ENCODE measurements around the gene PIGZ.

DNA sequence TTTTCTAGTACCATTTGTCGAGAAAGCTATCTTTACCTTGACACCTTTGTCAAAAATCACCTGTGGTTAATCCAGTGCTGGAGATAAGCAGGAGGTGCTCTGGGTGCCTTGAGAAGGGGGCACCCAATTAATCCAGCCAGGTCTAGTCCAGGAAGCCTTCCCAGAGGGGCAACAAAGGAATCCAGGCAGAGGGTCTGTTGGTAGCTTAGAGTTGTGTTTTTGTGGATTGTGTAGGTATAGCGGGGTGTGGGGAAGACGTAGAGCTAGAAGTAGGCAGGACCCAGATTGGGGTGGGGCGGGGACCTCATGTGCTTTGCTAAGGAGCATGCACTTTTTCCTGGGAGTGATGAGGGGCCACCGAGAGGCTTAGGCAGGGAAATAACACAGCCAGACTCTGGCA, 6.0 kb upstream of the PIGZ start:
- no peak for TF ChIP-seq EZH2 (IDR thresholded peaks at IDR 0.05)
- no peak for TF ChIP-seq POLR2AphosphoS5 (IDR thresholded peaks at IDR 0.05; ENCODE audit: borderline replicate concordance, low read depth, low read length)
- no peak for TF ChIP-seq FOXP2 (optimal IDR thresholded peaks at IDR 0.05; ENCODE audit: control extremely low read depth, extremely low read length, insufficient read depth)
